ENCODE data around the gene BCR.

DNA sequence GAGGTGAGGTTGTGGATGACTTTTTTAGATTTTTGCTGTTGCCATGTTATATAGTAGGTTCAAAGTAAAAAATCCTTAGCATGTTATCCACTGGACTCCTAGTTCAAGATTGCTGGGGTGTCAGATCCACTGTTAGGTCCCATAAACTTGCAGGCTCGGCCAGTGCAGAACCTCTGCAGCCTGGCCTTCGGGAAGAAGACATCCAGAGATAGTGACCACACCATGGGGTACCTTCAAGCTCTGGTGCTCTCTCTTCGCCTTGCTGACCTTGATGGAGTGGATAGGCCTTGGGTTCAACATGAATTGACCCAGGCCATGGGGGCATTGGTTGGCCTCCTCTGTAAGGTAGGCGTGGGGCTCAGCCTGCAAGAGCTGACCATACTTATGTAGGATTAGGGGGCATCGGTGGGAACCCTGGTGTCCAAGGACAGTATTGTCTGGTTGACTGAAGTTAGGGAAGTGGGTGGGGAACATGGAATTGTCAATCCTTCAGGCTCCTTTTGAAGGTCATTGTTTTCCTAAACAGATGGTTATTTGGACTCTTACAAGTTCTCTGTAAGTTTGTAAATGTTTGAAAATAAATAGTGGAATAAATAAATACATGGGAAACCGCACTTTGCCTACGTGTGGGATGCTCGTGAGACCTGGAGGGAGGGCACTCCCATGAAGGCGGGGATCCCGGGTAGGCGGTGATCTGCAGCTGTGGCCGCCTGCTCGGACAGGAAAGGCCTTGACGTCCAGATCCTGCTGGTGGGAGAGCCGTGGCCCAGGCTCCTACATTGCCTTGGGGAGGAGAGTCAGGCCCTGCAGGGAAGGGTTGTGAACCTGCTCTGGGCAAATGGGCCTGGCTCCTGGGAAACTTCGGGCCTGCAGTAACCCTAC is 37.1 kb downstream of the BCR start:
- TF ChIP-seq EZH2 (IDR thresholded peaks at IDR 0.05; ENCODE audit: low read length) = no peak
- TF ChIP-seq, protein P1, sequence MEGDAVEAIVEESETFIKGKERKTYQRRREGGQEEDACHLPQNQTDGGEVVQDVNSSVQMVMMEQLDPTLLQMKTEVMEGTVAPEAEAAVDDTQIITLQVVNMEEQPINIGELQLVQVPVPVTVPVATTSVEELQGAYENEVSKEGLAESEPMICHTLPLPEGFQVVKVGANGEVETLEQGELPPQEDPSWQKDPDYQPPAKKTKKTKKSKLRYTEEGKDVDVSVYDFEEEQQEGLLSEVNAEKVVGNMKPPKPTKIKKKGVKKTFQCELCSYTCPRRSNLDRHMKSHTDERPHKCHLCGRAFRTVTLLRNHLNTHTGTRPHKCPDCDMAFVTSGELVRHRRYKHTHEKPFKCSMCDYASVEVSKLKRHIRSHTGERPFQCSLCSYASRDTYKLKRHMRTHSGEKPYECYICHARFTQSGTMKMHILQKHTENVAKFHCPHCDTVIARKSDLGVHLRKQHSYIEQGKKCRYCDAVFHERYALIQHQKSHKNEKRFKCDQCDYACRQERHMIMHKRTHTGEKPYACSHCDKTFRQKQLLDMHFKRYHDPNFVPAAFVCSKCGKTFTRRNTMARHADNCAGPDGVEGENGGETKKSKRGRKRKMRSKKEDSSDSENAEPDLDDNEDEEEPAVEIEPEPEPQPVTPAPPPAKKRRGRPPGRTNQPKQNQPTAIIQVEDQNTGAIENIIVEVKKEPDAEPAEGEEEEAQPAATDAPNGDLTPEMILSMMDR (optimal IDR thresholded peaks at IDR 0.05 in 1 of 3, IDR thresholded peaks at IDR 0.05 in 1 of 3, conservative IDR thresholded peaks at IDR 0.05 in 1 of 3; ENCODE audit: extremely low read depth in 1 of 3, insufficient read depth in 2 of 3, low read length in 3 of 3) = no peak
